Activated T-helper 9 cell treated with anti-CD3 and anti-CD28 coated beads, Interleukin-2, amount 50 U/mL, for 16 hours (primary cell): Measurements from ENCODE around the gene L1CAM.

Source experiments
- DNase-seq: peaks from one replicate; pipeline ENCODE4 v3.0.0-alpha.2; 2020; ENCODE audit warnings: low read depth

Gene L1CAM

DNA sequence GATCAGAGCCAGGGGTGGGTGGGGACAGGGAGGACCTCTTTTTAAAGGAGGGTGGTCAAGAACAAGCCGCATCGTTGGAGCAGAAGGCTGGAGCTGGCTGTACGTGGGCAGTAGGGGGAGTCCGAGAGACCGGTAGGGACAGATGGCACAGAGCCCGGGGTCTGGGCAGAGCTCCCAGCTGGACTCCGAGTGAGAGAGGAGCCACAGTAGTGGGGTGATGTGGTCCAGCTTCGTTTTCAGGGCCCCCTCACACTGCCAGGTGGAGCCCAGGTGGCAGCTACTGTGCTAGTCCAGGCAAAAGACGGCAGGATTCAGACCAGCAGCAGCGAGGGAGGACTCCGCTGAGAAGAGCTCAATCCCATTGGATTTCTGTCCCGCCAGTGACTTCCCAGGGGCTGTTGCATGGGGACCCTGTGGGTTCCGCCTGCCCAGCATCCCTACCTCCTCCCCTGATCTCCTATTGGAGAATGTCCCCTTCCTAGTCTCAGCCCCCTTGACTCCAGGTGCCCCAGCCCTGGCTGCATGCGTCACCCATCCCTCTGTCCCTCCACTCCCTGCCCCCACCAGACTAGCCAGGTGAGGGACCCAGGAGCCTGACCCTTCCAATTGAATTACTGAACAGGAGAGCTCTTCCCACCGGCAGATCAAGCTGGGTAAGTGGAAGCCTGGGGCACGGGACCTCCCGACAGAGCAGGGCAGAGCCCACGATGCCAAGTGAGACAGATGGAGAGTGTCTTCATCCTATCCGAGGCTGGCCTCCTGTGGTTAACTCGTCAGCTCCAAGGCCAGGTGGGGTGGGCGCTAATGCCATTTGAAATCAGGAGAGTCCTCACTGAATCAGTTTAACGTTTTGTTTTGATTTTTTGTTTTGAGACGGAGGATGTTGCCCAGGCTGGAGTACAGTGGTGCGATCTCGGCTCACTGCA lies 37.2 kb upstream of the L1CAM start:
- DNase-seq, result no peak

DNA sequence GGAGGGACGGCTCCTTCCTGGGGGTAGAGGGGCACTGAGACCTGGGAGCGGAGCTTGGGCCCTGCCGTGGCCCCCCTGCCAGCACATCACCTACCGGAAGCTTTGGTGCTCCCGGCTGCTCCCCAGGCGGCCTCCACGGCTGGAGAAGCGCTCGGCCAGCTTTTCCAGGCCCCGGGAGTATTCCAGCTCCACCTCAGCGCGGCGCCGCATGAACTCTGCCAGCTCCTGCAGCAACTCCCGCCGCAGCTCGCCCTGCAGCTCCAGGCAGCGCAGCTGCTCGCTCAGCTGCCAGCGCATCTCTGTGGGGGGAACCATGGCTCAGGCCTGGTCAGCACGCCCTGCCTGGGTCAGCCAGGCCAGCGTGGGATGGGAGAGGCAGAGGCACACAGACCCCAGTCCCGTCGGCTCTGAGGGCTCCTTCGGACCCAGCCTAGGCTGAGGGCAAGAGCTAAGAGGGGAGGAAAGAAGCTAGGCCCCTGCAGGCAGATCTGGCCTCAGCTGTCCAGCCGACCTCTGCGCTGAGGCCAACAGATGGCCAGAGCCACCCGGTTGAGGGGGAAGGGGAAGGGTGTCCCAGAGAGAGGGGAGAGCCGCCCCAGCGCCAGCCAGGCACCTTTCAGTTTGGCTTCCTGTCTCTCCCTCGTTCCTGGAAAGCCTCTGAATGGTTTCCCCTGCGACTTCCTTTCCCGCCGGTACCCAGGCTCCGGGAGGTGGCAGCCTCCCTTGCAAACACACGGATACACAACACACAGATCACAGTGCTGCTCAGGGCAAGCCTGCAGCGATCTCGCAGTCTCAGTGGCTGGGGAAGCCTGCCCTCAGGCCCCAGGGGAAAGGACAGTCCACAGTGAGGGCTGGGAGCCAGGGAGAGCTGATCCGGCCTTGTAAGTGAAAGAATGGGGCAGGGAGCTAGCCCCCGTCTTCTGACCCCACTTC lies 35.8 kb upstream of the L1CAM start:
- DNase-seq, result no peak

DNA sequence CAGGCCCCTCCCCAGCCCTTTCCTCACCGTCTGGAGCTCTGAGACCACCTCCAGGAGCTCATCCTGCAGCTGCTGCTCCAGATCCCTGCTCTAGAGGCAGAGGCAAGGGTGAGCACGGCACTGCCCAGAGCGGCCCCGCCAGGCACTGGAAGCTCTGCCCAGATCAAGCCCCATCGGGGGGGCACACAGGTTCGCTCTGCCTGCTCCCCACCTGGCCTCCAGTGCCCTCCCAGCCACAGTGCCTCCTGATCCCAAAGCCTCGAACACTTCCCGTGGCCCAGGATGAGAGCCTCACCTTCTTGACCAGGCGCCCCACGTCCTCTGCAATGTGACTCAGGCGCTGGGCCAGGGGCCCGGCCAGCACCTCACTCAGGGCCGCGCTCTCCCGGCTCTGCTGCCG lies 35.1 kb upstream of the L1CAM start:
- no peak for DNase-seq

DNA sequence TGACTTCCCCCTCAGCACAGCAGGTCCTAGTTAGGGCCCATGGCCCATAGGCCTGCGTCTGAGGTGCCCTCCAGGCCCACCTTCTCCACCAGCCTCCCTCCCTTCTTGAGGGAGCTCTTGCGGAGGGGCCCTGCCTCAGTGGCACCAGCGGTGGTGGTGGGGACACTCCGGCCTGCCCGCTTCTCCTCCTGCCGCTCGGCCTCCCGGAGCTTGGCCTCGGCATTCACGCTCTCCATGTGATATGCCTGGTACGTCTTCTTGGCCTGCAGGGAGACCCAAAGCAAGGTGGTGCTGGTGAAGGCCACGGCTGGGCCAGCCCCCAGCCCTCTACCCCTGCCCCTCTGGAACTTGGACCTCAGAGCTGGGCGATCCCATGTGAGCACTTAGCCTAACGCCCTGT lies 34.6 kb upstream of the L1CAM start:
- DNase-seq, result no peak

DNA sequence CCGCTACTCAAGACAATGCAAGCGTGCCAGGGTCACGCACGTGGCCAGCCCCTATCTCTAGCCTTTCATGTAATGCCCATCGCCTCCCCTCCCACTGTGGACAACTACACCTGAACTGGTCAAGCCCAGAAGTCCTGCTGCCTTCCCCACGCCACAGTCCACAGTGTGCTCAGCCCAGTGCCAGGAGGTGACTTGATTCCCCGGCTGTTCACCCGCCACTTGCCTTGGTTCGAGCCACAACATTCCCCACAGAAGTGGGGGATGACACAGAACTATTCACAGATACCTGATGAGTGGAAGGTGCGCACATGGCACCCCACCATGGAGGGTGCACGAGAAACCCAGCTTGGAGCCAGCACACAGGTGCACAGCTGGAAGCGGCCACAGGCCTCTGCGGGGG lies 33.3 kb upstream of the L1CAM start:
- no peak for DNase-seq

DNA sequence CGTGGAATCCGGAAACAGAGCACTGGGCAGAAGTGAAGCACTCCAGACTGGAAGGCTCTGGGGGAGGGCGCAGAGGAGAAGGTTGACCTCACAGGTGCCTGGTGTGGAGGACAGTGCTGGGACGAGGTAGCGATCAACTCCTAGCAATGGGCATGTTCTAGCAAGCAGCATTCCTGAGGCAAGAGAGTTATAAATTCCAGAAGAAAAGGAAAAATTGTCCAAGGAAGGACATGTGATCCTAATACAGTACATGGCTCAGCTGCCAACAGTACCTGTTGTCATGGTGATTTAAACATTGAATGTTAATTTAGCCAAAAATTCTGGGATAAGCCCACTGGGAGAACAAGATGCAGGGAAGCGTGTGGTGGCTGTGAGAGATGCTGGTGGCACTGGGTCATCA lies 31.9 kb upstream of the L1CAM start:
- no peak for DNase-seq

DNA sequence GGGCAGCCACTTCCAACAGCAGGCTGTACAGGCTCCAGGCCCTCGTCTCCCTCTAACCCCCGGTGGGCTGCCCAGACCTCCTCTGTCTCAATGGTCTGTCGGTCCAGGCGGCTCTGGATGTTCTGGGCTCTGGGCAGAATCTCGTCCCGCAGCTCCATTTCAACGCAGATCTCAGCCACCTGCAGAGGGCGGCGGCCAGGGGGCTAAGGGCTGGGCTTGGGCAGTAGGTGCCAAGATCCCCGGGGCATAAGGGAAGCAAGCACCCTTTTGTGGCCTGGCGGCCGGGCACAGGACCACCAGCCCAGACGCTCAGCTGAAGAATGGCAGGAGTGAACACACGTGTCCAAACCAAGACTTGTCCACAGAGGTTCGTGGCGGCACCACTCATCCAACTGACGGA lies 27.7 kb upstream of the L1CAM start:
- DNase-seq, result no peak

DNA sequence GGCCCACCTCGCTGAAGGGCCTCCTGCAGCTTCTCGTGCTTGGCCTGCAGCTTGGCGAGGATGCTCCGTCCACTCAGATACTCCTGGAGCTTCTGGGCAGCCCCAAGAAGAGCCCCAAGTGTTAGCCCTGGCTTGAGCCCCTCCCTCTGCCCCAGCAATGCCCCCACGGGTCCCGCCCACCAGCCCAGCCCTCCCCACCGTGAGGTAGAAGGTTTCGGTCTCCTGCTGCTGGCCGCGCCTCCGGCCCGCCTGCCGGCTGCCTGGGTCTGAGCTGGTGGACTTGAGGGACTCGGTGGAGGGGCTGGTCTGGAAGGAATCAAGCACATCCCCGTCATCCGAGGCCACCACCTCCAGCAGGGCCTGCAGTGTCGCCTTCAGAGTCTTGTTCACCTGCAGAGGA lies 27.2 kb upstream of the L1CAM start:
- DNase-seq, result no peak

DNA sequence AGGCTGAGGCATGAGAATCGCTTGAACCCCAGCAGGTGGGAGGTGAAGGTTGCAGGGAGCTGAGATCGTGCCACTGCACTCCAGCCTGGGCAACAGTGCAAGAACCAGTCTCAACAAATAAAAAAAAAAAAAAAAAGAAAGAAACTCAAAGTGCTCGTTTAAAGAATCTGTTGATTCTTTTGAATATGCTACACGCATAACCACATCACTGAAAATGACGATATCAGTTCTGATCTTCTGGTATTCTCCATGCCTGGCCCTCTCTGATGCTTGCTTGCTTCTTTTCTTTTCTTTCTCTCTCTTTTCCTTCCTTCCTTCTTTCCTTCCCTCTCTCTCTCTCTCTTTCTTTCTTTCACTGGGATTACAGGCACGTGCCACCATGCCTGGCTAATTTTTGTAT lies 25.8 kb upstream of the L1CAM start:
- DNase-seq, result no peak

DNA sequence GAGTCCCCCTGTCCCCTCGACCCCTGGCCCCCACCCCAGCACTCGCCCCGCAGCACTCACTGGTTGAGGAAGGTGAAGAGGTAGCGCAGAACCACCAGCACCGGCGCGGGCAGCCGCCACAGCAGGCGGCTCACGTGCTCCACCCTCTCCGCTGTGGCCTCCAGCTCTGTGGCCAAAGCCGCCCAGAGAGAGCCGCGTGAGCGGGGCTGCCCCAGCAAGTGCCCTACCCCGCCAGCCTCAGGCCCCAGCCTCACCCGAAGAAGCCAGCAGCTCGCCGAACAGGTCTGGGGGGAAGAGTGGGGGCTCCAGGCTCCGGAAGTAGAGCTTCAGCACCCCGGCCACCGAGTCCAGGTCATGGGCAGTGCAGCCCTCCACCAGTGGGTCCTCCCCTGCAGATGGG lies 24.5 kb upstream of the L1CAM start:
- DNase-seq, result no peak

DNA sequence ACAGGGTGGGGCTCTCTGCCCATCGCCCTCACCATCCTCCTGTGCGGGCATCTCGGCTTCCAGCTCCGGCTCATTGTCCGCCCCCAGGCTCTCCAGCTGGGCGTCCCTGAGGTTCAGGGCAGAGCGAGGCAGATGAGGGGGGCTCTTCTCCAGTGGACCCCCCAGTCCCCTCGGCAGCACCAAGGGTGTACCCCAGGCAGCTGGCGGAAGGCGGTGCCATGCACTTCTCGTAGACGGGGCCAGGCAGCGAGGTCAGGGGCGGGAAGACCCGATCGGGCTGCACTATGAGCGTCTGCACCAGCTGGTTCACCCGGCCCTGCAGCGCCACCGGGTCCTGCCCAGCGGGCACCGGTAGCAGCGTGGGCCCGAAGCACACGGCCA lies 24.0 kb upstream of the L1CAM start:
- no peak for DNase-seq

DNA sequence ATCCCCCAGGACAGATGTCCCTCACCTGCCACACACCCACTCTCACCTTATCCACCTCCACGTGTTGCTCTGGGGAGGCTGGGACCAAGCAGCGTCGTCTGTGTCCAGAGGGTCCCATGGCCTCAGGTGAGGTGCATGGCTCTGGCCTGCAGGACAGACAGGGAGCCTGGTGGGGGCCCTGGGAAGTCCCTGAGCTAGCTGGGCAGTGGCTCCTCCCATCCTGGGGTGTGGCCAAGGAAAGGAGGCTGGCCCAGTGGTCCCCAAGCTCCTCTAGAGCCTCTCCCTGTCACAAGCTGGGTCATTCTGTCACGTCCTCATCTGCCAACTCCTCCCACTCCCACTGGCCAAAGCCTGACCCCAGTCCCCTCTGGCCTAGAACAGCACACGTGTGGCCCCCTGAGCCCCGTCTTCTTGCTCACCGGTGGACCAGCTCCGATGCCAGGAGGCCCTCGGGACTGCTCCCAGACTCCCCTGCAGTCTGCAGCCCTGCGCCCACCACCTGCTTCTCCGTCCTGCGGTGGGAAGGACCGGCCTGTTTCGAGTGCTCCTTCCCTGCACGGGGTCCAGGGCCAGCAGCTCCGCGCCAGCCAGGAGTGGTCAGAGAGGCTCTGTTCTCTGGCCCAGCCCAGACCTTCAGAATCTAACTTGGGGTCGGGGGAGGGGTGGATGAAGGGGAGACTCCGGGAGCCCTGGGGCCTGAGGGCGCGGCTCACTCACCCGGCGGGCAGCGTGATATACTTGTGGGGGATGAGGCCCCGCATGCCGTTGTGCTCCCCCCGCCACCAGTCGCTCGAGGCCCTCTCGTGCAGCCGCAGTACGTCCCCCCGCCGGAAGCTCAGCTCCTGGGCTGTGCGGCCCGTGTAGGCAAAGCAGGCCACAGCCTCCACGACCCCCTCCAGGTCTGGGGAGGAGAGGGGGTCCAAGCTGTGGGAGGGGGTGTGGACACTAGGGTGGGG lies 23.3 kb upstream of the L1CAM start:
- no peak for DNase-seq

DNA sequence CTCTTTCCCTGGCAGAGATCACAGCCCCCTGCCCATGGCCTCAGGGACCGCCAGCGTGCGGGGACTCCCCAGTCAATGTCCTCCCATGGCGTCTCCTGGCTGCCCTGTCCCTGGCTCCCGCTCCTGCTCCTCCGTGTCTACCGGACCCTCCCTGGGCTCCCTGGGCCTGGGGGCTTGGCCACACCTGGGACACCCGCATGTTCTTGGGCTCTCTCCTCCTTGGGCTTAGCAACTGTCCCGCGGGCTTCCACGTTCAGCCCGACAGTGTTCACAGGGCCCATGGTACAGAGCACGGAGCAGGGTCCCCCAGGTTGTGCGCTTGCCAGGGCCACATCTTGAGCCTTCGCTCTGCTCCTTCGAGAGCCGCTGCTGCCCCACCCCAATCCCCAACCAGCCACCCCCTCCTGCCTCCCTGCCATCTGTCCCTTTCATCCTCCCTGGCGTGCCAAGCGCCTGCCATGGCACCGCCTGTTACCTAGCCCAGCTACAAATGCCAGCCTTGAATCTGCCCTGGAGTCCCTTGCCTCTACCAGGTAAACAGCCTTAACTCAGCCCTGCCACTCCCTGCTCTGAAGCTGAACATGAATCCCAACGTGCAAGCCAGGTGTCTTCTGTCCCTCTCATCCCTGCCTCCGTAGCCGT lies 22.4 kb upstream of the L1CAM start:
- DNase-seq, result no peak

DNA sequence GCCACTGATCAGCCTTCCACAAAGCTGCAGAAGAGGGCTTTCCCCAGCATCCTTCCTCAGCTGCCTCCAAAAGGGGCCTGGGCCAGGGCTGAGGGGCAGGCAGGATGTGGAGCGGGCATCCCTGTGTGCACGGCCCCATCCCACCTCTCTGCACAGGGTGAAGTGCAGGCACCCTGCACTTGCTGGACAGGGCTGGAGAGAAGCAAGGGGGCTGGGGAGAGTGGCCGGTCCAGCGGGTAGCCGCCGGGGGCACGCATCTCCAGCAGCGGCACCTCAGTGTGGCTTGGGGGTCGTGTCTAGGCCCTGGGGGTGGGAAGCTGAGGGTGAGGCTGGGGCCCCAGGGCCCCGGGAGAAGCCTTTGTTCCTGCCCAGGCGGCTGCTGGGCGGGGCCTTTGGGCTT lies 21.5 kb upstream of the L1CAM start:
- no peak for DNase-seq

DNA sequence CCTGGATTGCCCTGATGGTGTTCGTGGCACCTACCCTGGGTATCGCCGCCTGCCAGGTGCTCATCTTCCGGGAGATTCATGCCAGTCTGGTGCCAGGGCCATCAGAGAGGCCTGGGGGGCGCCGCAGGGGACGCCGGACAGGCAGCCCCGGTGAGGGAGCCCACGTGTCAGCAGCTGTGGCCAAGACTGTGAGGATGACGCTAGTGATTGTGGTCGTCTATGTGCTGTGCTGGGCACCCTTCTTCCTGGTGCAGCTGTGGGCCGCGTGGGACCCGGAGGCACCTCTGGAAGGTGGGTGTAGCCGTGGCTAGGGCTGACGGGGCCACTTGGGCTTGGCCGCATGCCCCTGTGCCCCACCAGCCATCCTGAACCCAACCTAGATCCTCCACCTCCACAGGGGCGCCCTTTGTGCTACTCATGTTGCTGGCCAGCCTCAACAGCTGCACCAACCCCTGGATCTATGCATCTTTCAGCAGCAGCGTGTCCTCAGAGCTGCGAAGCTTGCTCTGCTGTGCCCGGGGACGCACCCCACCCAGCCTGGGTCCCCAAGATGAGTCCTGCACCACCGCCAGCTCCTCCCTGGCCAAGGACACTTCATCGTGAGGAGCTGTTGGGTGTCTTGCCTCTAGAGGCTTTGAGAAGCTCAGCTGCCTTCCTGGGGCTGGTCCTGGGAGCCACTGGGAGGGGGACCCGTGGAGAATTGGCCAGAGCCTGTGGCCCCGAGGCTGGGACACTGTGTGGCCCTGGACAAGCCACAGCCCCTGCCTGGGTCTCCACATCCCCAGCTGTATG lies 20.3 kb upstream of the L1CAM start:
- DNase-seq, result no peak

DNA sequence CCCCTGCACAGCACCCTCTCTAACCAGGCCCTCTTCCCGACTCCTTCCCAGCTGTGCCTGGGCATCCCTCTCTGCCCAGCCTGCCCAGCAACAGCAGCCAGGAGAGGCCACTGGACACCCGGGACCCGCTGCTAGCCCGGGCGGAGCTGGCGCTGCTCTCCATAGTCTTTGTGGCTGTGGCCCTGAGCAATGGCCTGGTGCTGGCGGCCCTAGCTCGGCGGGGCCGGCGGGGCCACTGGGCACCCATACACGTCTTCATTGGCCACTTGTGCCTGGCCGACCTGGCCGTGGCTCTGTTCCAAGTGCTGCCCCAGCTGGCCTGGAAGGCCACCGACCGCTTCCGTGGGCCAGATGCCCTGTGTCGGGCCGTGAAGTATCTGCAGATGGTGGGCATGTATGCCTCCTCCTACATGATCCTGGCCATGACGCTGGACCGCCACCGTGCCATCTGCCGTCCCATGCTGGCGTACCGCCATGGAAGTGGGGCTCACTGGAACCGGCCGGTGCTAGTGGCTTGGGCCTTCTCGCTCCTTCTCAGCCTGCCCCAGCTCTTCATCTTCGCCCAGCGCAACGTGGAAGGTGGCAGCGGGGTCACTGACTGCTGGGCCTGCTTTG lies 19.6 kb upstream of the L1CAM start:
- no peak for DNase-seq

DNA sequence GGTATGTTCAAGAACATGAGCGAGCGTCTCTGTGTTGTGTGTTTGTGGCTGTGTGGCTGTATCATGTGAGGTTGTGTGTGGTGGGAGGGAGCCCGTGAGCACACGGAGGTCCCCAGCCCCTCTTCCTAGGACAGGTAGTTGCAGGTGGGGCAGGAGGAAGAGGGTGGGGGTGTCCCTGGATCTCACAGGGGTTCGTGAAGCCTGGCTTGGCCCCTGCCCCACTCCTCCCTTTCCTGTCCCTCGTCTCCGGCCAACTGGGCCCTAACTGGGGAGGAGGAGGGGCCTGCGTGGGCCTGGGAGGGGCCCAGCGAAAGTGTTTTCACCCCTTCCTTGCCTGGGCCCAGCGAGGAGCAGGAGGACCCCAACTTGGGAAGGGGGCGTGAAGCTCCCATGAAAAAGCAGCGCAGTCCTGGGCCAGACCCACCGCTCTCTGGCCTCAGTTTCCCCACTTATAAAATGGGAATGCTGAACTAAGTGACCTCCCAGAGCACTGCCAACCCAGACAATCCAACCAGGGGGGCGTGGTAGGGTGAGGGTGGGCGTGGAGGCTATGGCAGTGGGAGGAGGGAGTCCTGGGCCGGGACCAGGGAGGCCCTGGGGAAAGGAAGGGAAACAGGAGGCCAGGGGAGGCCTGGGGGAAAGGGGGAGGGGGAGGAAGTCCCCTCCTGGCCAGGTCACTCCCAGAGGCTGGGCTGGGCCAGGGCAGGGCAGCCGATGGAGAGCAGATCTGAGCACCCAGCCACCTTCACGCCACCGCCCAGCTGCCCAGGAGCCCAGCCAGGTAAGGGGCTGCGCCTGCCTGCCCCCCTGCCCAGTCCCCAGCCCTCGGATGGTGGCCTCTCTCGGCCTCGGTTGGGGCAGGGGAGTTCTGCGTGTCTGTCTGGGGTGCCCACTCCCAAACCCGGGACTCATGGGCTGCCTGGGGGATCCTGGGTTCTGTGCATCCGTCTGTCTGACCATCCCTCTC lies 18.3 kb upstream of the L1CAM start, which contains the start of gene AVPR2:
TSS of gene AVPR2 (plus strand) at position 683 of the 967 bp plus-strand sequence. CDS start 473 bp downstream, outside the sequence.
- DNase-seq, result no peak

DNA sequence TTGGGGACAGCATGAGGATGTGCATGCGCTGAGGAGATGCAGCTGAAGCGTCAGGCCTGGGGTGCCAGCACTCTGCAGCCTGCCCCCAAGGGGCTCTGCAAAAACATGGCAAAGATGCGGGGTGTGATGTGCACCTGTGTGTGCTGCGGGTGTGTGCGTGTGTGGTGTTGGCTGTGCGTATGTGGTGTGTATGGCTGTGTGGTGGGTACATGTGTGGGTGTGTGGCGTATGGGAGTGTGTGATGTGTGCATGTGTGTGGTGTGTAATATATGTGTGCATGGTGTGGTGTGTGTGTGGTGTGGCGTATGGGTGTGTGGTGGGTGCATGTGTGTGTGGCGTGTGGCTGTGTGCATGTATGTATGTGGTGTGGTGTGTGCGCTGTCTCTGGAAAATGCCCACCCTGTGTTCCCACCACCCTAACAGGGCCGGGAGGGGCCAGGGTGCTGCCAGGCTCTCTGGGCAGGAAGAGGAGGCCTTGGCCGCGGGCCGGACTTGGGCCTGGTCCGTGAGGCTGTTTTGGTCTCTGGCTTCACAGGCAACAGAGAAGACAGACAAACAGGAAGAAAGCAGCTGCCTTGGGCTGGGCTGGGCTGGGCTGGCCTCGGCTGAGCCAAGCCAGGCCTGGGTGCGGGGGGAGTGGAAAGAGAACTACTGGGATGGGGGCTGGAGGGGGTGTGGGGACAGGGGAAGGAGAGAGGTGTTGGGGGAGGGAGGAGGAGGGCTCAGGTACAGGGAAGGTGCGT lies 17.4 kb upstream of the L1CAM start:
- no peak for DNase-seq
